ENCODE data around the gene OS9. TPM values are rescaled to one million over a fixed set of nuclear protein-coding genes. Genes with fewer than 3 reads are reported as not detected.

The OS9 gene
- total RNA-seq, 2 donors from 2014 or later = 167 to 213 TPM

DNA sequence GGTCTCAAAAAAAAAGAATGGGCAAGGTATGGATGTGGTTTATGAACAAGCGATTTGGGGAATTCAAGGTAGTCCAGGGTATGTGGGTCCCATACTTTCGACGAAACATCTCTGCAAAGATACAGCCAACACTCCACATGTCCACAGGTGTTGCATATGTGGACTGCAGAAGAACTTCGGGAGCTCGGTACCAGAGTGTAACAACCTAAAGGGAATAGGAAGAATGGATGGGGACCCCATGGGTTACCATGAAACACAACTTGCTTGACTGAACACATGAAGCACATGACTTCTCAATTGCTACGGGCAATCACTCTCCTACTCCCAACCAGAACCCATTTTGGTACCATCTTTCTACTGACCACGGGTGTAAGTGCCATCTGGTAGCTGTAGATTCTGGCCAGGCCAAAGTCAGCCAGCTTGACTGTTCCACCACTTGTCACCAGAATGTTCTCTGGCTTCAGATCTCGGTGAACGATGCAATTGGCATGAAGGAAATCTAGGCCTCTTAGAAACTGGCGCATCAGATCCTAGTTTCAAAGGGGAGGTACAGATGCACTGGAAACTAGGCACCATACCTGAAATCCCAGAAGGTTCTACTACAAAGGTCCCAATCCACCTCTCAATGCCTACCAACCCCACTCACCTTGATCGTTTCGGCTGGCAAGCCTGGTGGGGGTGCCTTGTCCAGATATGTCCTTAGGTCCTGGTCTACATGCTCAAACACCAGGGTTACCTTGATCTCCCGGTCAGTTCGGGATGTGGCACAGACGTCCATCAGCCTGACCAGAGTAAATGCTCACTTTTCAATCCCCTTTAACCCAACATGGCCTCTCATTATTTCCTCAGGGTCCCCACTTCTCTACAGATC lies 56.9 kb downstream of the OS9 start:
- 82 to 85% methylated on average over 15 of the region's 15 CpGs for WGBS, 2 donors
- Histone ChIP-seq H3K27ac (peak overlapping the region in 3 of 4 donors; percentile 71 to 90 (median 89)), H3K27me3 (no peaks in the 10 kb centered on the region), H3K36me3 (replicated peaks in 1 of 2; ENCODE audit: insufficient read depth in 1 of 2, low read depth in 2 of 2) (peaks cover 0 to 6% of the 10 kb centered on the region in 2 donors), H3K4me1 (peaks cover 32% of the 10 kb centered on the region), H3K4me3 (no peak overlapping the region), H3K9me3 (no peaks in the 10 kb centered on the region)
- ATAC-seq = no peak
- TF ChIP-seq, protein P1, sequence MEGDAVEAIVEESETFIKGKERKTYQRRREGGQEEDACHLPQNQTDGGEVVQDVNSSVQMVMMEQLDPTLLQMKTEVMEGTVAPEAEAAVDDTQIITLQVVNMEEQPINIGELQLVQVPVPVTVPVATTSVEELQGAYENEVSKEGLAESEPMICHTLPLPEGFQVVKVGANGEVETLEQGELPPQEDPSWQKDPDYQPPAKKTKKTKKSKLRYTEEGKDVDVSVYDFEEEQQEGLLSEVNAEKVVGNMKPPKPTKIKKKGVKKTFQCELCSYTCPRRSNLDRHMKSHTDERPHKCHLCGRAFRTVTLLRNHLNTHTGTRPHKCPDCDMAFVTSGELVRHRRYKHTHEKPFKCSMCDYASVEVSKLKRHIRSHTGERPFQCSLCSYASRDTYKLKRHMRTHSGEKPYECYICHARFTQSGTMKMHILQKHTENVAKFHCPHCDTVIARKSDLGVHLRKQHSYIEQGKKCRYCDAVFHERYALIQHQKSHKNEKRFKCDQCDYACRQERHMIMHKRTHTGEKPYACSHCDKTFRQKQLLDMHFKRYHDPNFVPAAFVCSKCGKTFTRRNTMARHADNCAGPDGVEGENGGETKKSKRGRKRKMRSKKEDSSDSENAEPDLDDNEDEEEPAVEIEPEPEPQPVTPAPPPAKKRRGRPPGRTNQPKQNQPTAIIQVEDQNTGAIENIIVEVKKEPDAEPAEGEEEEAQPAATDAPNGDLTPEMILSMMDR (IDR thresholded peaks at IDR 0.05) = no peak
- no peak for TF ChIP-seq POLR2A (IDR thresholded peaks at IDR 0.05)
- intact Hi-C loops (cut with DNase I) = no loop called here
- no peak for DNase-seq

DNA sequence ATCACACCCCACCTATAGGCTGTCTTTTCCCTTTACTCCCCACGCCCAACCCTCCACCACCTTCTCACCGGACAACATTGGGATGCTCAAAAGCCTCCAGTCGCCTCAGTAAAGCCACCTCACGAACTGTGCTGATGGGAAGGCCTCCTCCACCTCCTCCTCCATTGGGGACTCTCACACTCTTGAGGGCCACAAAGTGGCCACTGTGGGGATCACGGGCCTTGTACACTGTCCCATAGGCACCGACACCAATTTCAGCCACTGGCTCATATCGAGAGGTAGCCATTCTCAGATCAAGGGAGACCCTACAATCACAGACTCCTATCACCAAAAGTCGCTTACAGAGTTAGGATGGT lies 57.5 kb downstream of the OS9 start:
- Histone ChIP-seq H3K9me3 (no peaks in the 10 kb centered on the region), H3K27ac (peak overlapping the region in 3 of 4 donors; percentile 71 to 90 (median 89)), H3K4me3 (peak overlapping the region; percentile 27 to 28), H3K4me1 (peaks cover 32% of the 10 kb centered on the region), H3K27me3 (no peaks in the 10 kb centered on the region), H3K36me3 (replicated peaks in 1 of 2; ENCODE audit: insufficient read depth in 1 of 2, low read depth in 2 of 2) (peaks cover 0 to 6% of the 10 kb centered on the region in 2 donors)
- intact Hi-C loops (cut with DNase I) = no loop called here
- DNase-seq = no peak
- 7 to 12% methylated on average over 8 of the region's 8 CpGs for WGBS, 2 donors
- TF ChIP-seq, protein P1 (IDR thresholded peaks at IDR 0.05) = no peak
- TF ChIP-seq POLR2A (IDR thresholded peaks at IDR 0.05) = no peak
- ATAC-seq = no peak

DNA sequence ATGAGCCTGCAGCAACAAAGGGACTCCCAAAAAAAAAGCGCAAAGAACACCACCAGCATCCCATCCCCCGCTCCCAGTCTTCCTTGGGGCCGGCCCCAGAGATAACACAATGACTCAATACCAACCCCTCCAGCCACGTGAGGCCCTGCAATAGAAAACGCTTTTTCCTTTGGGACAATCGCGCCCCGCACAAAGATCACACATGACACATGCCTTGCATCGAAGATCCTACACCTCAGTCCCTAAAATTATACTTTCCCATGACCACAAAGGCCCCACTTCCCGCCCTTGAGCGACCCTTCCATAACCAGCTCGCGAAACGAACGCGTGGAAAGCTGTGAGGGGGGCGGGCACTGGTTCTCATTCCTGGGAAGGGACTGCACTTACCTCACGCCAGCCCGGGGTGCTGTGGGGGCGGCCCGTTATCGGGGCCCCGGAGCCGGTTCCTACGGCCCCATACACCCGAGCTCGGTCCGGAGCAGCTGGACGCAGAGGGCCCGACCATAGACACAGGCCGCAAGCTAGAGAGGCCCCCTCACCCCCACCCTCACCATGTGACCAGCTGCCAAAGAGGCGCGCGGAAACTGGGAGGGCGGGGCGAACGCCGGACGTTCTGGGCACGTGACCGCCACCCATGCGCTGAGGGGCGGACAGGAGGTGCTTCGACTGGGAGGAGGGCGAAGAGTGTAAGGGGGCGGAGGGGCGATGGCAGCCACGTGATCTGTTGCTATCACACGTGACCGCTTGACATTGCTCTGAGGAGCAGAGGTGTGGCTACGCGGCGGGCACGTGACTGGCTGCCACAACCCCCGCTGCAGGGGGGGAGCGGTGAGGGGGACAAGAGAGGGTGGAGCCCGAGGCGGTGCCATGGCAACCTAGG lies 58.1 kb downstream of the OS9 start, which contains the start of gene CDK4:
TSS of gene CDK4 (minus strand) at position 523 of the 880 bp plus-strand sequence. CDS start 593 bp downstream, outside the sequence.
- Histone ChIP-seq H3K27ac (peak within 1 kb of the TSS; percentile 66 to 90 (median 80)), H3K4me3 (peak within 1 kb of the TSS; percentile 27 to 28), H3K27me3 (no peaks in the 10 kb centered on the region), H3K36me3 (replicated peaks in 1 of 2; ENCODE audit: insufficient read depth in 1 of 2, low read depth in 2 of 2) (peaks cover 0 to 4% of the 10 kb centered on the region in 2 donors), H3K9me3 (no peaks in the 10 kb centered on the region), H3K4me1 (peaks cover 38% of the 10 kb centered on the region)
- peak; percentile 100 for DNase-seq
- WGBS, 2 donors = 0 to 1% methylated on average over 33 to 57 of the region's 58 CpGs
- intact Hi-C loops (cut with DNase I) = no loop called here
- TF ChIP-seq, protein P1 (IDR thresholded peaks at IDR 0.05) = peak in 2 of 7 experiments; percentile 10 to 25
- TF ChIP-seq POLR2A (IDR thresholded peaks at IDR 0.05) = peak; percentile 82 to 92 (median 91)
- ATAC-seq = peak; percentile 85

DNA sequence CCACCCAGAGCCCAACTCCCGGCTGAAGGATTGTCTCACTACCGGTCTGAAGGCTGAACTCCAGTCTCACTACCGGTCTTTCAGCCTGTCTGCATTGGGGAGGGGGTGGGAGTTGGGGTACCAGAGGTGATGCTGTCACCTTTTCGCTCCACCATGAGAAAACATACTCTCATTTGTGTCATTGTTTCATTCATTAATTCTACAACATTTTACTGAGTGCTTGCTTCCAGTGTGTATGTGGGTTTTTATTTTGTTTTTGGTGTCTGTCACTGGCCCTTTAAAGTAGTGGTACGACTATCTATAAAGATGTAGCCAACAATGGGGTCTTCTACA lies 58.7 kb downstream of the OS9 start:
- H3K36me3 ChIP-seq (replicated peaks in 1 of 2; ENCODE audit: insufficient read depth in 1 of 2, low read depth in 2 of 2) = peaks cover 0 to 4% of the 10 kb centered on the region in 2 donors
- intact Hi-C loops (cut with DNase I) = no loop called here
- no peaks in the 10 kb centered on the region for H3K27me3 ChIP-seq
- ATAC-seq (no peak), DNase-seq (no peak)
- WGBS, 2 donors = 0 to 2% methylated on average over 5 of the region's 5 CpGs
- no peak for TF ChIP-seq POLR2A (IDR thresholded peaks at IDR 0.05)
- TF ChIP-seq, protein P1 (IDR thresholded peaks at IDR 0.05) = no peak
- peak overlapping the region; percentile 66 to 90 (median 78) for H3K27ac ChIP-seq
- H3K9me3 ChIP-seq = no peaks in the 10 kb centered on the region
- H3K4me1 ChIP-seq = peaks cover 38% of the 10 kb centered on the region
- H3K4me3 ChIP-seq = no peak overlapping the region

Measured in body of pancreas (tissue), 4 donors.